Lower lobe of right lung (tissue), 2 donors: ENCODE data around the gene SCP2. TPM values are rescaled to one million over a fixed set of nuclear protein-coding genes. Genes with fewer than 3 reads are reported as not detected.

Experiments used
- ATAC-seq, 2 donors: fragments of 200-7000 bp; cut with Tn5 transposase; one replicate each; pipeline ENCODE4 v1.9.1; 2020 to 2022; ENCODE audit warnings: mild to moderate bottlenecking in 2 of 2, moderate library complexity in 2 of 2
- DNase-seq: peaks from one replicate; pipeline ENCODE4 v3.0.0-alpha.2; 2020
- H3K27ac ChIP-seq: fragments of 200-600 bp; one replicate; pipeline ENCODE4 v1.8.0; 2022
- H3K27me3 ChIP-seq: fragments of 200-600 bp; one replicate; pipeline ENCODE4 v1.8.0; 2022; ENCODE audit warnings: low read depth
- H3K36me3 ChIP-seq: fragments of 200-600 bp; one replicate; pipeline ENCODE4 v1.8.0; 2022; ENCODE audit warnings: mild to moderate bottlenecking
- H3K4me1 ChIP-seq: fragments of 200-600 bp; one replicate; pipeline ENCODE4 v1.8.0; 2022
- H3K4me3 ChIP-seq: fragments of 200-600 bp; one replicate; pipeline ENCODE4 v1.8.0; 2022; ENCODE audit warnings: mild to moderate bottlenecking
- H3K9me3 ChIP-seq: fragments of 200-600 bp; one replicate; pipeline ENCODE4 v1.8.0; 2022
- intact Hi-C: fragments of 100-400 bp; cut with DNase I; formaldehyde crosslinking; loops from one replicate; pipeline ENCODE4 v1.11.0; 2022
- total RNA-seq: library from RNA; stranded (reverse); fragmentation: NEBNext Ultra II Directional; extraction: Animal tissue kit (Norgen Biotek cat#: 25700); gene quantifications from one replicate; pipeline ENCODE4 v1.2.1, GENCODE V29; 2021
- TF ChIP-seq, protein P1 (sequence below): fragments of 200-600 bp; IDR thresholded peaks from one replicate; pipeline ENCODE4 v1.8.0; 2022; ENCODE audit warnings: antibody characterized with exemption, mild to moderate bottlenecking
- donor health status: DM: no; HTN: yes; CAD: no; lungs with severe emphysema.

Gene SCP2
- total RNA-seq, 1 donor from 2014 or later, result 148 TPM

DNA sequence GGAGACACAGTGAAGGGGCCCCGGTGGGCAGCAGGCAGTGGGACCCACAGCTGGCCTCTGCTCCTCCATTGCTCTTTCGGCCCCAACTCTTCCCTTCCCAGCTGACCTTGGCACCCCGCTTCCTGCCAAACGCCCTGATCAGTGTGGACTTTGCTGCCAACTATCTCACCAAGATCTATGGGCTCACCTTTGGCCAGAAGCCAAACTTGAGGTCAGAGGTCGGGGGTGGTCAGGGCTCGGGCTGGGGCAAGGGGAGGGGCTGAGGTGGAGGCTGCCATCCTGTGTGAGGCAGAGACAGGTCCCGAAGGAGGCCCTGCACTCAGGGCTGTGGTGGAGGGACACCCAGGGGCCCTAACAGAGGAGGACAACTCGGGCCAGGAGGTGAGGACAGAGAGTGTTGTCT lies 148.7 kb downstream of the SCP2 start:
- peaks cover 4% of the 10 kb centered on the region for H3K36me3 ChIP-seq
- TF ChIP-seq, protein P1, sequence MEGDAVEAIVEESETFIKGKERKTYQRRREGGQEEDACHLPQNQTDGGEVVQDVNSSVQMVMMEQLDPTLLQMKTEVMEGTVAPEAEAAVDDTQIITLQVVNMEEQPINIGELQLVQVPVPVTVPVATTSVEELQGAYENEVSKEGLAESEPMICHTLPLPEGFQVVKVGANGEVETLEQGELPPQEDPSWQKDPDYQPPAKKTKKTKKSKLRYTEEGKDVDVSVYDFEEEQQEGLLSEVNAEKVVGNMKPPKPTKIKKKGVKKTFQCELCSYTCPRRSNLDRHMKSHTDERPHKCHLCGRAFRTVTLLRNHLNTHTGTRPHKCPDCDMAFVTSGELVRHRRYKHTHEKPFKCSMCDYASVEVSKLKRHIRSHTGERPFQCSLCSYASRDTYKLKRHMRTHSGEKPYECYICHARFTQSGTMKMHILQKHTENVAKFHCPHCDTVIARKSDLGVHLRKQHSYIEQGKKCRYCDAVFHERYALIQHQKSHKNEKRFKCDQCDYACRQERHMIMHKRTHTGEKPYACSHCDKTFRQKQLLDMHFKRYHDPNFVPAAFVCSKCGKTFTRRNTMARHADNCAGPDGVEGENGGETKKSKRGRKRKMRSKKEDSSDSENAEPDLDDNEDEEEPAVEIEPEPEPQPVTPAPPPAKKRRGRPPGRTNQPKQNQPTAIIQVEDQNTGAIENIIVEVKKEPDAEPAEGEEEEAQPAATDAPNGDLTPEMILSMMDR, result no peak
- no peak overlapping the region for H3K27ac ChIP-seq
- no peaks in the 10 kb centered on the region for H3K9me3 ChIP-seq
- DNase-seq (peak; percentile 37), ATAC-seq (no peak)
- H3K27me3 ChIP-seq, result no peaks in the 10 kb centered on the region
- intact Hi-C loops, result no loop called here
- no peak overlapping the region for H3K4me3 ChIP-seq
- no peaks in the 10 kb centered on the region for H3K4me1 ChIP-seq

DNA sequence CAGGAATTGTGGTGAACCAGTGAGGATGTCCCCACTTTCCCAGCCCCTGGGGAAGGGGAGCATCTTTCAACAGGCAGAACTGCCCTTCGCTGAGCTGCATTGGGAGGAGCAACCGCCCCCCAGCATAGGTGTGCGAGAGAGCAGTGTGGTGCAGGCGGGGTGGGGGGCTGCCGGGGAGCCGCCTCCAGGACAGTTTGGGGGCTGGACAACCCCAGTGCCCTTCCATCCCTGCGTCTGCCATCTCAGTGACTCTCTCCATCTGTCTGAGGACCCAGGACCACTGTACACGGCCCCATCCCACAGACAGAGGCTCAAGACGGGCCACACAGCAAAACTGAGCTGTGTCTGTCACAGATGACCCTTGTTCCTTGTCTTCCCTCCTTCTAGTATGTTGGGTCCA lies 149.1 kb downstream of the SCP2 start:
- DNase-seq (peak; percentile 22), ATAC-seq (no peak)
- TF ChIP-seq, protein P1, result no peak
- no peaks in the 10 kb centered on the region for H3K9me3 ChIP-seq
- H3K27me3 ChIP-seq, result no peaks in the 10 kb centered on the region
- no peak overlapping the region for H3K27ac ChIP-seq
- no peaks in the 10 kb centered on the region for H3K4me1 ChIP-seq
- H3K36me3 ChIP-seq, result peaks cover 4% of the 10 kb centered on the region
- H3K4me3 ChIP-seq, result no peak overlapping the region
- intact Hi-C loops, result no loop called here

DNA sequence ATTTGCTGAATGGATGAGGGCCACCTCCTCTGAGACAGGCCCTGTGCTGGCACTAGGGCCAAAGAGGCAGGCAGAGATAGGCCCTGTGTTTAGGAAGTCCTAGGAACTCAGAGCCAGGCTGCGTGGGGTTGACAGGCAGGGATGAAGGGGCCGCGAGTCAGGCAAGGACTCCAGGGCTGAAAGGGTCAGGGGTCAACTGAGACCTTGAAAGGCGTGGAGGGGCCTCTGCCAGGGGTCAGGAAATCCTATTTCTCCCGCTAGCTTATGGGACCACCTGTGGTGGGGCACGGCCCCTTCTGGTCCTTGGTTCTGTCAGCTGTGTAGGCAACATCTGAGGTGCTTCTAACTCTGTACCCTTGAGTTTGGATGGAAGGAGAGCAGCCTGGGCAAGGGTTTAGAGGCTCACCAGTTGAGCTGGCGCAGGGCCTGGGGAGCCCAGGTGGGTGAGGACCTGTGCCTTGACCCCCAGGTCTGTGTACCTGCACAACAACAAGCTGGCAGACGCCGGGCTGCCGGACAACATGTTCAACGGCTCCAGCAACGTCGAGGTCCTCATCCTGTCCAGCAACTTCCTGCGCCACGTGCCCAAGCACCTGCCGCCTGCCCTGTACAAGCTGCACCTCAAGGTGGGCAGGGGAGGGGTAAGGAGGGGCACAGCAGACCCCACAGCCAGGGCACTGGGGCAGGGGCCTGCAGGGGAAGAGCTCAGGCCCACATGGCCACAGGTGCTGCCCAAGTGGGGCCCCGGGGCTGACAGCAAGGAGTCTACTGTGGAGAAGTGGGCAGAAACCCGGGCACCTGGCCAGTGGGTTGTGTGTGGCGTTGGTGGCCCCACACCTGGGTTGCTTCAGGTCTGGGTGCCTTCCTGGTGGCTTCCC lies 149.9 kb downstream of the SCP2 start:
- H3K4me3 ChIP-seq, result no peak overlapping the region
- intact Hi-C loops, result no loop called here
- peaks cover 4% of the 10 kb centered on the region for H3K36me3 ChIP-seq
- H3K27ac ChIP-seq, result no peak overlapping the region
- no peaks in the 10 kb centered on the region for H3K27me3 ChIP-seq
- ATAC-seq (no peak), DNase-seq (peak; percentile 41)
- H3K9me3 ChIP-seq, result no peaks in the 10 kb centered on the region
- TF ChIP-seq, protein P1, result no peak
- no peaks in the 10 kb centered on the region for H3K4me1 ChIP-seq

- intact Hi-C loops, result no loop called here
- DNase-seq (peak; percentile 22), ATAC-seq (no peak)
- Histone ChIP-seq H3K9me3 (no peaks in the 10 kb centered on the region), H3K27ac (no peak overlapping the region), H3K4me3 (no peak overlapping the region), H3K27me3 (no peaks in the 10 kb centered on the region), H3K36me3 (peaks cover 4% of the 10 kb centered on the region), H3K4me1 (no peaks in the 10 kb centered on the region)
- TF ChIP-seq, protein P1, result no peak
Measured at GRCh38 chr1:53077599-53077965, 150.5 kb downstream of the SCP2 start.

- Histone ChIP-seq H3K27me3 (no peaks in the 10 kb centered on the region), H3K27ac (no peak overlapping the region), H3K36me3 (peaks cover 4% of the 10 kb centered on the region), H3K4me1 (no peaks in the 10 kb centered on the region), H3K4me3 (no peak overlapping the region), H3K9me3 (no peaks in the 10 kb centered on the region)
- TF ChIP-seq, protein P1, result no peak
- ATAC-seq (no peak), DNase-seq (peak; percentile 45)
- intact Hi-C loops, result no loop called here
Measured at GRCh38 chr1:53078333-53079101, 151.4 kb downstream of the SCP2 start.
